GM19372 (cell line): ENCODE results near the gene TEX29.

ENCODE experiments used
- ATAC-seq: cut with Tn5 transposase; IDR thresholded peaks from one replicate; pipeline ENCODE4 v1.9.1; 2021; ENCODE audit warnings: mild to moderate bottlenecking, low read depth, moderate library complexity; ENCODE audit not compliant: unreplicated experiment

The TEX29 gene

GRCh38 chr13:111319998-111320911 lies at the start of gene TEX29:
TSS of gene TEX29 (plus strand) at chr13:111320642. CDS start at chr13:111320891, 249 bp downstream.
- ATAC-seq = no peak

GRCh38 chr13:111270765-111271698 lies 49.4 kb upstream of the TEX29 start:
- ATAC-seq = no peak

DNA sequence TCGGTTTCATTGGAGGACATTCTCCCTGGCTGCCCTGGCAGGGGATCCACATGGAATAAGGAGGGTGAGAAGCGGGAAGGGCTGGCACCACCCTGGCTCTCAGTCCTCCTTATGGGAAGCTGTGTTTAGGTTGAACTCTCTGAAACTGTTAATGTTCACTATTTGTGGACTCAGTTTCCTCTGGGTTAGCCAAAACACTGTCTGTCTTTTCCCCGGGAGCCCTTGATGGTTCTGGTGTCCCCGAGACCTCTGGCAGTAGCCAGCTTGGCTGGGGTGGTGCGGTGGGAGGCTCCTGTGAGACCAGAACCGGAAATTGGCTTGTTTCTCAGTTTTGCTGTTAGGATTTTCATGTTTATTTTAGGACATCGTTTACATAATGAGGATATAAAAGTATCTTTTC lies 48.3 kb upstream of the TEX29 start:
- no peak for ATAC-seq

- ATAC-seq = no peak
Observed at GRCh38 chr13:111275382-111275781, 45.1 kb upstream of the TEX29 start.

- ATAC-seq = no peak
Observed at GRCh38 chr13:111275995-111276618, 44.3 kb upstream of the TEX29 start.

DNA sequence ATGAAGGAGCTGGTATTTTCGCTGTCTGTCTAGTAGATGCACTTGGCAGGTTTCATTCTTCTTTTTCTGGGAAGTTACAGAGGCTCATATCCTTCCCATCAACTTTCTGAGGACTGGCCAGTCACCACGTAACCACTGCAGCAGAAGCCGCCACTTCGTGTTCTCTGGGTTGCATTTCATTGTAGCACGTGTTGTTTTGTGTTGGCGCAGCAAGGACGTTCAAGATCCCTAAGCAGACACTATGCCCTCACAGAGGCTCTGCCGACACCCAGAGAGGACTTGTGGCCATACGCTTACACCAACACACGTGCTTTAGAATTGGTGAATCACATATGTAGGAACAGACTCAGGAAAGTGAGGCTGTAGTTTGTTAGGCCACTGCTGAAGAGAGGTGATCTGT lies 42.2 kb upstream of the TEX29 start:
- ATAC-seq = no peak

GRCh38 chr13:111278743-111279652 lies 41.4 kb upstream of the TEX29 start:
- ATAC-seq = no peak

DNA sequence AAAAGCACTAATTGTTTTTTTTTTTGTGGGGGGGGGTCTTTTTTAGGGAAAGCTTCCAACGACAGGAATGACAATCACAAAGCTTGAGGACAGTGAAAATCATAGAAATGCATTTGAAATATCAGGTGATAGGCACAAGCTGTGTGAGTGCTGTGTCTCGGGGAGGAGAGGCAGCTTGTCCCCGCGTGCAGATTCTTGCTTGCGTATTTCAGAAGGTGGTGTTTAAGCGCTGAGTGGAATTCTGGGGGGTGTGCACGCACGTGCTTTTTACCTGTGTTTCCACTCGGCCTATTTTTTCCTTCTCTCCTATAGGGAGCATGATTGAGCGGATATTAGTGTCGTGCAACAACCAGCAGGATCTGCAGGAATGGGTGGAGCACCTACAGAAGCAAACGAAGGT lies 40.2 kb upstream of the TEX29 start:
- ATAC-seq = no peak

DNA sequence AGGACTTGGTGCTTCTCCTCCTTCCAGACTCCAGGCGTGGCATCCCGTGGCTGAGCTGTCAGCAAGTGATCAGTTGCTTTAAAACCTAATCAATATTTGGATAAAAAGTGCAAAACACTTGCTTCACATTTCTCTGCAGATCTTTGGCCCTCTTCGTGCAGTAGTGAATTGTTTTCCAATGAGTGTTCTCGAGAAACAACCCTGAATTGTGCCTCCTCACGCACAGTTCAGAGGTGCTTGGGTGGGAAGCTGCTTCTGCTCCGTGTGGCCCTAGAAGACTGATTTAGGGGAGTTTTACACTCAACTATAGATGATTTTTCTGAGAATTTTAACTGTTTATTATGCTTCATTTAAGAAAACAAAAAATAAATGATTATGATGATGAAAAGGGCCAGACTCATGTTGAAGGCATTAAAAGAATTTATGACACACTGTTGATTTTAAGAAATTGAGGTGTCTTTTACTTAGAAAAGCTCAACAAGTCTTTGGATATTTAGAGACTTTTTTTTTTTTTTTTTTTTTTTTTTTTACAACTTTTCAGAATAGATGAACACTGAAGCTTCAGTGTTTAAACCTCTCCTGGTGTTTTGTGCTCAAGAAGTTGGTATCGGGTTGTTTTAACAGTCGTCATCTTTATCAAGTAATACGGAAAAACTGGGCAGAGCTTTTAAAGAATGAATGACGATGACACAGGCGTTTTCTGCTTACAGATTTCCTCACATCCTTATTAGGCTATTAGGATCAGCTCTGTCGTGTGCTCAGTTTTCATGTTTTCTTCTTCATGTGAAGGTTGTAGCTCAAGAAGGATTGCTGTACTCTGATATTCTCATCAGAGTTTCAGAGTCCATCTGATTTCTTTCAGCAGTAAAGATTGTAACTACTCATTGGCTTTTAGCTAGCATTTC lies 39.5 kb upstream of the TEX29 start:
- no peak for ATAC-seq

DNA sequence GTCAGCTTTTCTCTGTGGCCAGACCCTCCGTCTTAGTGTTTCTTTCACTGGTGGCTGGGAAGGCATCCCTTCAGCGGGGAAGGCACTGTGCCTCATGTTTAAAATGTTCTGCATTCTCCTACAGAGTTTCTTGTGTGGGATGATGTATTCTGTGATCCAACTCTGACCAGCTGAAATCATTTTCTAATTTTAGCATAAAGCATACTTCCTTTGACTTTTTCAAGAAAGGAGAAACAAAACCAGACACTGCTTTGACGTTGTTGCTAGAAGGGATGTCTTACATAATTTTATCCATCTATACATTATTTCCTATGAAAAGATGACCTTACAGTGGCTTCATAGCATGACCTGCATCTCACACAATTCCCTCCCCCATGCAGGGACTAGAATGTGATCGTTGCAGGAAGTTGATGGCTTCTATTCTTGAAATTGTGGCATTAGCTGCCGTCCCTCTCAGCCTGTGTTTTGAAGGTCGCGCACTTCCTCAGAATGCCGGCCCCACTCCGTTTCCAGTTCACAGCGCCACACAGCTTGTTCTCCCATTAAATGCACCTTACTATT lies 38.6 kb upstream of the TEX29 start:
- no peak for ATAC-seq

- ATAC-seq = no peak
Observed at GRCh38 chr13:111282425-111282824, 38.0 kb upstream of the TEX29 start.

DNA sequence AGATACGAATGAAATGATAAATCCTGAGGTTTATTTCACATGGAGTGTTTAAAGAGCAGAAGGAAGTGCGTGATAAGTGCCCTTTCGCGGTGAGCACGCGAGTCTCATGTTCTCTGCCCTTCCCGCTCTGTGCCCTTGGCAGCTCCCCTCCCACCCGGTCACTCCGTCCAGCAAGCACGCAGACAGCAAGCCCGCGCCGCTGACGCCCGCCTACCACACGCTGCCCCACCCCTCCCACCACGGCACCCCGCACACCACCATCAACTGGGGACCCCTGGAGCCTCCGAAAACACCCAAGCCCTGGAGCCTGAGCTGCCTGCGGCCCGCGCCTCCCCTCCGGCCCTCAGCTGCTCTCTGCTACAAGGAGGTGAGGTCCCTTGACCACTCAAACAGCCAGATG lies 37.4 kb upstream of the TEX29 start:
- no peak for ATAC-seq

DNA sequence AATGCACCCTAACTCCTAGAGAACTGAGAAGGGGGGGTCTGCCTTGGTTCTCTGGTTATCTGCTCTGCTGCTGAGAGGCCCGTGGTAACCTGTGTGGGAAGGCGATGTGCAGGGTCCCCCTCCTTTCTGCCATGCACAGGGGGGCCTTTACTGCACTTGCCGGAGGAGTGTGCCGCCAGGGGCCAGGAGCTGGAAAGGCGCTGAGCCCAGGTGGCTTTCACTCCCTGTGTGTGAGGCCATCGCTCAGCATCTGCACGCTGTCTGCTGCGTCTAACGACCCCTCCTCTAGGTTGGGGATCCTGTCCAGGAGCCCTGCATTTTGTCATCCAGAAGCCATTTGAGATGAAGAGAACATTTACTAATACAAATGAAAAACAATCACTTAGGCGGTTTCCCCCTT lies 37.0 kb upstream of the TEX29 start:
- ATAC-seq = no peak

GRCh38 chr13:111283991-111284390 lies 36.5 kb upstream of the TEX29 start:
- ATAC-seq = no peak

GRCh38 chr13:111284565-111284964 lies 35.9 kb upstream of the TEX29 start:
- no peak for ATAC-seq

- no peak for ATAC-seq
Observed at GRCh38 chr13:111286162-111286561, 34.3 kb upstream of the TEX29 start.

DNA sequence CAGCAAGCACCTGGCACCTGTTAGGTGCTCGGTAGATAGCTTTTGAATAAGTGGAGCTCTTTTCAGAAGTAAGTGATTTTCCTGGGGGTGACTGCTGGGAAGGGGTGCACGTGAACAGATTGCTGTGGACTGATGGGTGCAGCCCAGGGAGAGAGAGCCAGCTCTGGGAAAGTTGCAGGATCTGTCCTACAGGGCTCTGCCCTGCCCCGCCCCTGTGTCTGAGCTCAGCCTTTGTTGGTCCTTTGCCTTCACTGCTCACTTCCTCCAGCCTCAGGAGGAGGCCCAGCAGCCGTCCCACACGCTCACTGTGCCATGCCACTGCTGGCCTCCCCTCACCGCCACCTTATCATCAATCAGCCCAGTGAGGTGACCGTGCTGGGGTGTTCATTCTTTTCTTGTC lies 33.7 kb upstream of the TEX29 start:
- ATAC-seq = no peak

- ATAC-seq = no peak
Observed at GRCh38 chr13:111287201-111287600, 33.2 kb upstream of the TEX29 start.

GRCh38 chr13:111288276-111288675 lies 32.2 kb upstream of the TEX29 start:
- no peak for ATAC-seq
